Caco-2 (cell line): Measurements from ENCODE around the gene NDC1. TPM values are rescaled to one million over a fixed set of nuclear protein-coding genes. Genes with fewer than 3 reads are reported as not detected.

Source experiments
- BruUV-seq: library from RNA; stranded (reverse); fragments of 400-500 nt; replicated peaks from 2 replicates; lab custom pipeline; 2021; lab: Mats Ljungman, UMichigan
- CTCF ChIA-PET: fragments of 300-600 bp; sonication (Branson Sonifier 250); formaldehyde crosslinking; loops from one replicate; lab custom pipeline; 2022; ENCODE audit warnings: antibody characterized with exemption; lab: Charles Lee
- POLR2A ChIA-PET: fragments of 300-600 bp; sonication (Branson Sonifier 250); formaldehyde crosslinking; loops from one replicate; lab custom pipeline; 2022; ENCODE audit warnings: antibody characterized with exemption; lab: Charles Lee
- DNase-seq, 2 experiments: peaks; one replicate each; pipeline versions ENCODE4 v3.0.0 to v3.0.0-alpha.2; 2020 to 2022
- H3K27me3 ChIP-seq: replicated peaks from 2 replicates; pipeline ENCODE4 v1.6.0; 2011; ENCODE audit warnings: low read length; ENCODE audit not compliant: control insufficient read depth, insufficient read depth
- H3K36me3 ChIP-seq: 2 replicates; pipeline ENCODE4 v1.5.1; 2011; ENCODE audit warnings: low read length; ENCODE audit not compliant: control insufficient read depth, insufficient read depth
- H3K4me1 ChIP-seq: fragments of 250-450 bp; sonication (Bioruptor Pico); 2 replicates; pipeline ENCODE4 v1.5.1; 2020; ENCODE audit warnings: mild to moderate bottlenecking
- H3K4me3 ChIP-seq: 2 replicates; pipeline ENCODE4 v1.5.1; 2011; ENCODE audit warnings: low read depth, mild to moderate bottlenecking, control low read depth, low read length
- H3K9me3 ChIP-seq: fragments of 250-450 bp; sonication (Bioruptor Pico); 2 replicates; pipeline ENCODE4 v1.5.1; 2020; ENCODE audit warnings: mild to moderate bottlenecking, moderate library complexity
- H3K27ac Mint-ChIP-seq: one replicate; pipeline ENCODE4 v1.8.0; 2022; ENCODE audit warnings: mixed read lengths; ENCODE audit not compliant: unreplicated experiment
- H3K27me3 Mint-ChIP-seq: one replicate; pipeline ENCODE4 v1.8.0; 2022; ENCODE audit warnings: mixed read lengths; ENCODE audit not compliant: insufficient read depth, unreplicated experiment
- H3K36me3 Mint-ChIP-seq: one replicate; pipeline ENCODE4 v1.8.0; 2022; ENCODE audit warnings: mild to moderate bottlenecking, mixed read lengths; ENCODE audit not compliant: insufficient read depth, unreplicated experiment
- H3K4me1 Mint-ChIP-seq: one replicate; pipeline ENCODE4 v1.8.0; 2022; ENCODE audit warnings: low read depth, mixed read lengths; ENCODE audit not compliant: unreplicated experiment
- H3K4me3 Mint-ChIP-seq: one replicate; pipeline ENCODE4 v1.8.0; 2022; ENCODE audit warnings: mild to moderate bottlenecking, moderate library complexity, mixed read lengths; ENCODE audit not compliant: unreplicated experiment
- H3K9me3 Mint-ChIP-seq: one replicate; pipeline ENCODE4 v1.8.0; 2022; ENCODE audit warnings: mixed read lengths; ENCODE audit not compliant: unreplicated experiment
- CTCF ChIP-seq, 2 experiments: fragments of 200-600 bp in 1 of 2; IDR thresholded peaks; 1 replicate in 1 of 2; 2 replicates in 1 of 2; pipeline versions ENCODE4 v1.5.1 to v1.8.0; 2011 to 2022; ENCODE audit warnings: antibody characterized with exemption in 1 of 2, control low read depth in 1 of 2, inconsistent platforms in 1 of 2, low read depth in 1 of 2, low read length in 1 of 2, mild to moderate bottlenecking in 1 of 2, moderate library complexity in 1 of 2; ENCODE audit not compliant: insufficient read depth in 1 of 2, severe bottlenecking in 1 of 2, unreplicated experiment in 1 of 2
- intact Hi-C: fragments of 100-400 bp; cut with micrococcal nuclease; formaldehyde crosslinking; loops from one replicate; pipeline ENCODE4 v1.10.0; 2022; ENCODE audit not compliant: unreplicated experiment
- total RNA-seq: library from RNA; stranded (reverse); gene quantifications from 2 replicates; pipeline ENCODE4 v1.2.3, GENCODE V29; 2022

NDC1 gene
- total RNA-seq, 1 experiment from 2014 or later: 28.8 TPM

GRCh38 chr1:53766831-53767405, 71.2 kb downstream of the NDC1 start:
- BruUV-seq: no TSS peak
- no peak overlapping the region for H3K4me3 ChIP-seq
- H3K4me3 Mint-ChIP-seq: no peak overlapping the region
- H3K27me3 ChIP-seq: no peaks in the 10 kb centered on the region
- no peaks in the 10 kb centered on the region for H3K27me3 Mint-ChIP-seq
- ChIA-PET CTCF (no interaction called here), POLR2A (no interaction called here)
- no peak overlapping the region for H3K27ac Mint-ChIP-seq
- intact Hi-C loops: no loop called here
- no peak for TF ChIP-seq CTCF (IDR thresholded peaks at IDR 0.05; ENCODE audit: insufficient read depth in 1 of 2, low read depth in 1 of 2, low read length in 1 of 2, severe bottlenecking in 1 of 2, unreplicated experiment in 1 of 2)
- no peaks in the 10 kb centered on the region for H3K9me3 Mint-ChIP-seq
- no peaks in the 10 kb centered on the region for H3K9me3 ChIP-seq
- no peak for DNase-seq
- no peaks in the 10 kb centered on the region for H3K36me3 ChIP-seq
- no peaks in the 10 kb centered on the region for H3K4me1 Mint-ChIP-seq
- H3K4me1 ChIP-seq: no peaks in the 10 kb centered on the region
- peaks cover 22% of the 10 kb centered on the region for H3K36me3 Mint-ChIP-seq

GRCh38 chr1:53766194-53766742, 71.8 kb downstream of the NDC1 start:
- Mint-ChIP-seq H3K36me3 (peaks cover 21% of the 10 kb centered on the region), H3K27ac (no peak overlapping the region), H3K4me3 (no peak overlapping the region), H3K4me1 (no peaks in the 10 kb centered on the region), H3K9me3 (no peaks in the 10 kb centered on the region), H3K27me3 (no peaks in the 10 kb centered on the region)
- intact Hi-C loops: no loop called here
- POLR2A ChIA-PET: no interaction called here
- H3K4me1 ChIP-seq: no peaks in the 10 kb centered on the region
- no TSS peak for BruUV-seq
- H3K4me3 ChIP-seq: no peak overlapping the region
- H3K27me3 ChIP-seq: no peaks in the 10 kb centered on the region
- no peaks in the 10 kb centered on the region for H3K36me3 ChIP-seq
- no peak for DNase-seq
- no peaks in the 10 kb centered on the region for H3K9me3 ChIP-seq
- no peak for TF ChIP-seq CTCF (IDR thresholded peaks at IDR 0.05; ENCODE audit: insufficient read depth in 1 of 2, low read depth in 1 of 2, low read length in 1 of 2, severe bottlenecking in 1 of 2, unreplicated experiment in 1 of 2)
- CTCF ChIA-PET: no interaction called here

GRCh38 chr1:53765657-53766056, 72.4 kb downstream of the NDC1 start:
- CTCF ChIA-PET: no interaction called here

More at GRCh38 chr1:53765657-53766056, 72.4 kb downstream of the NDC1 start:
- no peak for TF ChIP-seq CTCF (IDR thresholded peaks at IDR 0.05; ENCODE audit: insufficient read depth in 1 of 2, low read depth in 1 of 2, low read length in 1 of 2, severe bottlenecking in 1 of 2, unreplicated experiment in 1 of 2)
- Histone ChIP-seq H3K27me3 (no peaks in the 10 kb centered on the region), H3K9me3 (no peaks in the 10 kb centered on the region), H3K36me3 (no peaks in the 10 kb centered on the region), H3K4me1 (no peaks in the 10 kb centered on the region), H3K4me3 (no peak overlapping the region)
- POLR2A ChIA-PET: no interaction called here
- Mint-ChIP-seq H3K4me3 (no peak overlapping the region), H3K27me3 (no peaks in the 10 kb centered on the region), H3K9me3 (no peaks in the 10 kb centered on the region), H3K36me3 (peaks cover 15% of the 10 kb centered on the region), H3K27ac (no peak overlapping the region), H3K4me1 (no peaks in the 10 kb centered on the region)
- BruUV-seq: TSS peak; percentile 24
- intact Hi-C loops: no loop called here
- no peak for DNase-seq
